Activated CD4-positive, alpha-beta T cell treated with anti-CD3 and anti-CD28 coated beads for 48 hours (primary cell): ENCODE measurements around the gene FASN.

Source experiments
- DNase-seq: peaks from one replicate; pipeline ENCODE4 v3.0.0-alpha.2; 2020

Gene FASN

DNA sequence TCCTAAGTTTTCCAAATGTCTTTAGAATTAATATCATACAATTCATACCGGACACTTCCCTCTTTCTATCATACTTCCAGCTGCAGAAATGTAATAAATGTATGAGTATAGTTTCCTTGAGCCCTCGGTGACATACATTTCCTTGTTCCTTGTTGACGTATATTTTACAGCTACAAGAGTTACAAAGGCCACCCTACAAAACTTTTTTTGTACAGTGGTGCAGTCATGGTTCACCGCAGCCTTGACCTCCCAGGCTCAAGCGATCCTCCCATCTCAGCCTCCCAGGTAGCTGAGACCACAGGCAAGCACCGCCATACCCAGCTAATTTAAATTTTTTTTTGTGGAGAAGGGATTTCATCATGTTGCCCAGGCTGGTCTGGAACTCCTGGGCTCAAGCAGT, 25.2 kb downstream of the FASN start:
- DNase-seq = no peak

DNA sequence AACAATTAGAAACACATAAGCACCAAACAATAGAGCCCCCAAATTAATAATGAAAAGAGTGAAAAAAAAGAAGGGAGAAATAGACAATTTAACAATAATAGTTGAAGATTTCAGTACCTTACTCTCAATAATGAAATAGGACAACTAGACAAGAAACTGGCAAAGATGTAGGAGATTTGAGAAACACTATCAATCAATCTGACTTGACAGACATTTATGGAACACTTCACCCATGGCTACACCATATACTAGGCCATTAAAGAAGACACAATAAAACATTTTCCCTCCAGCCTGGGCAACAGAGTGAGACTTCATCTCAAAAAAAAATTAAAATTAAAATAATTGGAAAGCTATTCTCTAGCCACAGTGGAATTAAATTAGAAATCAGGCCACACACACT, 27.4 kb downstream of the FASN start:
- DNase-seq = no peak

DNA sequence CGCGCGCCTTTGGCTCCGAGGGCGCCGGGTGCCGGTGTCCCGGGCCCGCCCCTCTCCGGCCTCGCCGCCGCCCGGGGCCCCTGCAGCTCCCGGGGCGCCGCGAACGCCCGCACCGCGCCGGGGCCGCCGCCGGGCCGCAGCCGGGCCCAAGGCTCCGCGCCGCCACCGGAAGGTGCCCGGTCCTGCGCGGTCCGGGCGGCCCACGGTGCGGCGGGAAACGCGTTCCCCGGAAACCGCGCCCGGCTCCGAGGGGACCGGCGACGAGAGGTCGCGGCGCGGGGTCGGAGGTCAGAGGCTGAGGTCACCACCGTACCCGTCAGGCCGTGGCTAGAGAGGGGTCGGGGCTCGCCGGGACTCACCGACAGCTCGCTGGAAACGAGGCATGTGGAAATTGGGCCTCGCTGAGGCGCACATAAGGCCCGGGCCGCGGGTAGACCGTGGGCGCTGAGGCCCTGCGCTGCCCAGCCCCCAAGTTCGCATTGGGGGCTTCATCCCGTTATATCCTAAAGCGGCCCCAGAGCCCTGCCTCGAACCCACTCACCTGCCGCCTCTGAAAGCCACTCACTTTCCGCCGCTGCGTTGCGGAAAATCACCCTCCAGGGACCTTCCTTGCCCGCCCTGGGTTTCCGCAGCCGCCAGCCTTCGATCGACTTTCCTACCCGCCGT, 32.3 kb downstream of the FASN start, which contains the start of gene DUS1L:
Gene DUS1L (minus strand): TSS at position 167 of the 666 bp plus-strand sequence. CDS start 745 bp downstream, outside the sequence.
- DNase-seq = peak; percentile 80

DNA sequence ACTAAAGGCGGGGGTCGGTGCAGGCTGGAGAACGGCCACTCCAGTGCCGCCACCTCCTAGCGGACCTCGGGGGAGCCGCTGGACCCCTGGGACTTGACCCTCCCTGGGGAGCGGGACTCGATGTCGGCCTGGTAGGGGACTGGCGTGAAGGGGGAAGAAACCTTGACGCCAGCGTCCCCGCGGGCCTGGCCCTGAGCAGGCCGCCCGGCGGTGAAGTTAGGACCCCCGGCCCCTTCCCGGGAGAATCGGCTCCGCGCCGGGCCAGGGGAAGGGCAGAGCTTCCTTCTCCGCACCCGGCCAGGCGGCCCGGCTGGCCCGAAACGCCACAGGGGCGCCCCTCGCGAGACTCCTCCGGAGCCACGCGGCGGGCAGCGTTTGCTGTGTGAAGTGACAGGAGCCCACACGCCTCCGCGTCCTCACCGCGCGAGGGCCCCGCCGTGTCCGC, 32.8 kb downstream of the FASN start:
- DNase-seq = peak; percentile 49

DNA sequence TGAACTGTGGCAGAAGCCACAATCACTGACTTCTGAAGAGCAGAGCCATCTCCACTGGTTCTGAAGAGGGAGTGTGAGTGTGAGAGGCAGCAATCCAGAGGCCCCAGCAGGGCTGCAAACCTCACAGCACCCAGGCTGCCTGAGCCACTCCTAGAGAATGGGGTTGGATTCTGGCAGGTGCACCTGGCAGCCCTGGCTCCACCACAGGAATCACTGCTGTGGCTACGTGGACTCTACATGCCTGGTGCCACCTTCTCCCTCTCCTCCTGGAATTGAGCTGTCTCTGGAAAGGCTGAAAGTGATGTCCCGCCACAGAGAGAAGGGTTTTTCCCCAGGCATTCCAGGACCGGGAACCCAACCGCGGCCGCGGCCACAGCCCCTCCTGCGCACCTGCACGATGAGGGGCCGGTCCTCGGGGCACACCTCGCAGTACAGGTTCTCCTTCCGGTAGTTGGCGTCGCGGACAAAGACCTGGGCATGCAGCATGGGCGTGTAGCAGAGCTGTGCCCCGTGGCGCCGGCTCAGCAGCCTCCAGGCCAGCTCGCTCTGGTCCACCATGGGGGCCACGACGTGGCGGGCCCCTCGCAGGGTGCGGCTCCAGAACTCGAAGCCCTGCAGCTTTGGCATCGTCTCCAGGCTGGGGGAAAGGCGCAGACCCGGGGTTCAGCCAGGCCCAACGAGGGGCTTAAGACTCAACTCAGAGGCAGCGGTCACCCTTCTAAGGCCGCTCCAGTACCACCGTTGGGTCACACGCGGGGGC, 33.4 kb downstream of the FASN start:
- DNase-seq = no peak

DNA sequence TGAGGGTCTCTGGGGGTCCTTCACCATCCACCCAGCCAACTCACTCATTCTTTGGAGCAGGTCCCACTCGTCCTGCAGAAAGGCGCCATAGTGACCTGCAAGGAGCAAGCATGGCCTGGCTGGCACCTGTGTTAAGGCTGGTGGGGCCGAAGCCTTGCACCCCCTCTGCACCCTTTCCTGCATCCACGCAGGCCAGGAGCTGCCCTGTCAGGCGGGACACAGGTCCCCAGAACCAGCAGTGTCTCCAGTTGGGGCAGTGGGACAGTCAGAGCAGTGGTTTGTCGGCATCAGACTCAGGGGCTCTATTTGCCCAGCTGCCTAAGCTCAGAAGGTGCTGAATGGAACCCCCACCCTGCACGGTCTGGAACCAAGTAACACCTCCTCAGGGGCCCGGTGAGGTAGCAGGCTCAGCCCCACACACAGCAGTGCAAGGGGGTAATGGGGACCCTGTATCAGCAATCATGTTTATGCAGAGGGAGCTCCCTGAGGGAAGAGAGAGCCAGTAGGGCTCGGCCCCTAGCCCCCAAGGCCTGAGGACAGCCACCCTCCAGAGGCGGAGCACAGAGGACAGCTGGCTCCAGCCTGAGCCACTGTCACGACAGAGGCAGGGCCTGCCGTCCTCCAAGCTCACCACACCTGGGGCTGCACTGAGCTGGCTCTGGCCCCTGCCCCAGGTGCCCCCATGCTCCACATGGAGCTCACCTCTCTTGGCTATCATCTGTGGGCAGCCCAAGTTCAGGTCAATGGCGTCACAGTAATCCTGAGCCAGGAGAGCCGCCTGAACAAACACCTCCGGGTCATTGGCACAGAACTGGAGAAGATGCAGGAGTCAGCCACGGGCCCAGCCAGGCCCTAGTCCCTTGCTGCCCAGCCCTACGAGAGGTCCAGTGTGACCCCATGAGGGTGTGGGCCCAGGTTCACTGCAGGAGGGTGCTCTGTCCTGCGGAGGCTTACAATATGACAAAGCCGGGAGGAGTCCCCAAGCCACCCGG, 34.3 kb downstream of the FASN start:
- DNase-seq = no peak

DNA sequence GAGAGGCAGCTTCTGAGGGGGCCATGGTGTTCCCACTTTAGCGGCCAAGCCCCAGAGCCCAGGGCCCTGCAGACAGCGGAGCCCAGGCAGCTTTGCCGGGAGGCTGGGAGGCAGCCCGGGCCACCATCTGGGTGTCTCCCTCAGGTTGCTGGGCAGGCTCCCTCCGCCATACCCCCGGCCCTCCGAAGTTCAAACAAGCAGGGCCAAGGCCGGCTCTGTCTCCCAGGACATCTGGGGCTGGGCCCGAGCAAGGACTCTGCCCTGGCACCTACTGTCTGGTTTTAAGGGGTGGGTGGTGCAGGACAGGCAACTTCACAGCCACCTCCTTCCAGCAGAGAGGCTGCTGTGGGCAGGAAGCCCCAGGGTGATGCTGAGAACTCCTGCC, 35.1 kb downstream of the FASN start:
- no peak for DNase-seq

DNA sequence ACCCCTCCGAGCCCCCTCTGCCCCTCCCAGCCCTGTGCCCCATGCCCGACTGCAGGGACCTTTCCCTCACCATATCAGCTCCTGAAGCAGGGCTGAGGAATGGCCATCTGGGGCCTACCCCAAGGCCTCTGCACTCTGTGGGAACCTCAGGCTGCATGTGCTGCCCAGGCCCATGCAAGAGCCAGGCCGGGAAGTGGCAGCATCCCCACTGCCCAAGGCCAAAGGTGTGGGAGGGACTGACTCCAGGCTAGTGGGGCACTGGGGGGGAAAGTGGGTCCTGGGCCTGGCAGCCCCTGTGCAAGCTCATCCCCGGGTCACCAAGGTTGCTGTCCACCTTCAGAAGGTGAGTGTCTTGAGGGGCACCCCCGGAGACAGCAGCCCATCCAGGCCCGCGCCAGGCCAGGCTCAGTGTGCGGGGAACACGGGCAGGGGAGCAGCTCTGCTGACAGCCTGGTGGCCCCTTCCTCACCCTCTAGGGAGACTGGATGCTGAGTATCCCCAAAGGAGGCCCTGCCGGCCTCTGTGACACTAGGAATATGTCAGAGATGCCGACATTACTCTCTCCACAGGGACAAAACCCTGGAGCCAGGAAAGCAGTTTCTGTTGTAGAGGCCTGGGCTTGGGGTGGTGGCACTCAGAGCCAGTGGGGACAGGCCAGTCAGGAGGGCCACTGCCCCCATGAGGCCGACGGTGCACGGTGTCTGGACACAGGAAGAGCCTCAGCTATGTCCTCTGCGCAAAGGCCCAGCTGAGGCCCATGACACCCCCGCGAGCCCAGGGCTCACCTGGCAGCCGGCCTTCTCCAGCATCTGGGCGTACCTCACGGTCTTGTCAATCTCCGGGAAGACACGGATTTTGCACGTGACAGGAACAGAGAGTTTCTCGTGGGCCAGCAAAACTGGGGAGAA, 35.7 kb downstream of the FASN start:
- no peak for DNase-seq

DNA sequence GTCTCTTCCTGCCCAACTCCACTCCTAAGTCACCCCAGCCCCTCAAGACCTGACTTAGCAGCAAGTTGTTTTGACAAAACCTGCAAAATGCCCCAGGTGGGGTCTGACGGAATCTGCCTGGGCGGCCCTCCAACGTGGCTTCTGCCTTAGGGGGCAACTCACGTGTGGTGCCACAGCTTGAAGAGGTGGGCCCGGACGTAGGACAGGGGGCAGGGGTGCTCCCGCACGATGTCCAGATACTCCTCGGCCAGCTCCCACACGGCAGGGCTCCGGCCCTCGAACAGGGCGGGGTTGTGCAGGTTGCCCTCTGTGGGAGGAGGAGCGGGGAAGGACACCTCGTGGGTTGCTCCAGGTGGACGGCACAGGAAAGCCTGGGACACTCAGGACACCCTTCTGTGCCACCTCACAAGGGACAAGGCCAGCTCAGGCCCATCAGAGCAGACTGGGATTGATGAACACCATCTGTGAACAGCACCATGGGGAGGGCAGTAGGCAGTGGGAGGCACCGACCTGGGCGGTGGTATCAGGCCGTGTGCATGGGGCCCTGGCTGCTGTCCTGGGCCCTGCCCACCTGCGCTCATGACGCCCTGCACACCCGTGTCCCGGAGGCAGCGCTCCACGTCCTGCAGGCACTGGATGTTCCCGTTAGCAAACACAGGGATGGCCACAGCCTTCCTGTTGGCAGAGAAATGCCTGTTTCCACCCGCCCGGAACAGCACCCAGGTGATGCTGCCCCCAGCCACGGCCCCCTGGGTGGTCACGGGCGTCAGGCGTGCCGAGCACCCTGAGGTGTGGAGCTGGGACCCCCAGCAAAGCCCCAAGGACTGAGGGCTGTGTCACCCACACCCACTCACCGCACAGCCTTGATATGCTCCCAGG, 36.8 kb downstream of the FASN start:
- DNase-seq = no peak

DNA sequence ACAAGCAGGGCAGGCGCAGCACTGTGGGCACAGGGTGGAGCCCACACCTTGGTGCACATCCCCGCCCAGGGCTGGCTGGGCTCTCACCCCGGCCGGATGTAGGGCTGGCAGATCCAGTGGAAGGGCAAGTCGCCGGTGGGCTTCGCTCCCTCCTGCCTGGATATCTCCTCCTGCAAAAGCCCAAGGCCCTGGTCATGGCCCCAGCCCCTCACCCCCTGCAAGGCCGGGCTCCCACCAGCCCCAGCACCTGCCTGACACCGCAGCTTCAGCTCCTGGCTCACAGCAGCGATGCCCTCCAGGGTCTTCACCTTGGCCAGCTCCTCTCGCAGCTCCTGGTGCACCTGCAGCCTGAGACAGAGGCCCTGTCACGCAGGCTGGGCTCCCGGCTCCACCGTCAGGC, 37.4 kb downstream of the FASN start:
- DNase-seq = no peak

DNA sequence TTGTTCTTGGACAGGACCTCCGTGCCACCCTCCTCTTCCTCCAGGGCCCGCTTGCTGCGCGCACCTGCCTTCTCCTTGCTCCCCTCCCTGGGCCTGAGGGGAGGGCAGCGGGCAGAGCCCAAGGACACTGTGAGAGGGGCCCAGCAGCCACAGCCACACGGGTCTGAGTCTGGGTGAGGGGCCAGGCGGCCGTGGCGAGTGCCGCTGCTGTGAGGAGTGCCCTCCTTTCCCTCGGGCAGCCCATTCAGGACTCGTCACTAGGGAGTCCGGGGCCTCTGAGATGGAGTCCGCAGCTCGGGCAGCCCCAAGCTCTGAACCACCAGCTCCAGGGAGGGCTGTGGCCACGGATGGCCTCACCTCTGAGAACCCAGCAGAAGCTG, 38.0 kb downstream of the FASN start:
- DNase-seq = no peak

DNA sequence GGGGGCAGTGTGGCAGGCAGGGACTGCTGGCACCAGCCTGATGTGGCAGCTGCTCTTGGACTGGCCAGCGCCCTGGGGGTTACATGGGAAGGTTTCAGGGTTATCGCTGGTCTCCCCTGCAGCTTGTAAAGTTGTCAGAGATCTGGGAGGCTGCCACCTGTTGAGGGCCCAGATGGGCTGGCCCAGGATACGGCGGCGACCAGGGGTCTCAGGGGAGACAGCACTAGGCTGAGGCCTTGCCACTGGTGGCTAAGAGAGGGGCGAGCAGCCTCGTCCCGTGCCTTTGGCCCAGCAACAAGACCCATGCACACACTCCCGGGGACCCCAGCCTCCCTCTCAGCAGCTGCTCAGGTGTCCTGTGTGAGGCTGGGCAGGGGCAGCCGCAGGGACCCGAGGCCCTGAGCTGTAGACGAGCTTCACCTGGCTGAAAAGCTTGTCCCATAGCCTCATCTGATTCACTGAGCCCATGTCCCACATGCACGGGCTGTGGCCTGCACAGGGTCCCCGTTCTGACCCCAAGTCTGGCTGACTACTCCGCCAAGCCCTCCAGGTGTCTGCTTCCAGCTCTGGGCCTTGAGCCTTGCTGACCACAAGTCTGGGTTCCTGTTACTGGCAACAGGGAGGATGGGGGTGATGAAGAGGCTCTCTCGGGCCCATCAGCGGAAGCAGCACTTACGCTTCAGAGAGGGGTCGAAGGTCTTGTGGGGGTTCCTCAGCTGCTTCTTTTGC, 38.6 kb downstream of the FASN start:
- no peak for DNase-seq

DNA sequence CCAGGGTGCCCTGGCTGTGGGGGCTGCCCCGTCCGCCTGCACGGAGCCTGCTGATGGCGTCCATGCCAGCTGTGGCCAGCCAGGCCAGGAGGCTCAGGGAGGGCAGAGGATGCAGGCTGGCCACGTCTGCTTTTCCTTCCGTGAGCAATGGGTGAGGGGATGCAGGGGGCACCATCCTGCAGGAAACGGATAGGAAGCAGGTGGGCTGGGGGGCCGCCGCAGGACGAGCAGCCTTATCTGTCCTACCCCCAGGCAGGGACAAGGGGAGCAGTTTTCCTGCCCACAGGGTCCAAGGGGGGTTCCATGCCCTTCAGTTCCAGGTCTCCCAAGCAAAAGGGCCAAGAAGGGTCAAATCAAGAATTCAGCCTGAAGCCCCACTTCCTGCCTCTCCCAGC, 39.2 kb downstream of the FASN start:
- no peak for DNase-seq

DNA sequence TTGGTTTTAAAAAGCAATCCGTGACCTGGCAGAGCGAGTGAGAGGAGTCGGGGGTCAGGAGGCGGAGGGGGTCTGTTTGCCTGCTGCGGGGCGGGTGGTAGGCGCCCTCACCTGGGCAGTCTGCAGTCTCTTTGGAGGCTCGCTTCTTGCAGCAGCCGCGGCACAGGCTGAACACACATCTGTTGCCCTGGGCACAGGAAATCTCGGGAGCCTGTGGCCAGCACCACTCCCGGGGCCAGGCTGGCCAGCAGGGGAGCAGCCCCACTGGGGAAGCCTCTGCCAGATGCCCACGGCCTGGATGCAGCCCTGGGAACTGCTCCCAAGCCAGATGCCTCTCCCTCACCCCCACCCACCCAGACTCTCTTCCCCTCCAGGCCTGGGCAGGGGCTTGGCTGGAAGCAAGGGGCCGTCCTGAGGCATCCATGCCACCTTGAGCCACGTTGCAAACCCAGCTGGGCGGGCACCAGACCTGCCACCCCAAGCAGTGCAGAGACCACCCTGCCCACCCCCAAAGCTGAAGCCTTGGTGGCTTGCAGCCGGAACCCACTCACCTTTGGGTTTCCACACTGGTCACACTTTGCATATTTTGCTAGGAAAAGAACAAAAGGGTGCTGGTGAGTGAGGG, 39.7 kb downstream of the FASN start:
- DNase-seq = no peak

DNA sequence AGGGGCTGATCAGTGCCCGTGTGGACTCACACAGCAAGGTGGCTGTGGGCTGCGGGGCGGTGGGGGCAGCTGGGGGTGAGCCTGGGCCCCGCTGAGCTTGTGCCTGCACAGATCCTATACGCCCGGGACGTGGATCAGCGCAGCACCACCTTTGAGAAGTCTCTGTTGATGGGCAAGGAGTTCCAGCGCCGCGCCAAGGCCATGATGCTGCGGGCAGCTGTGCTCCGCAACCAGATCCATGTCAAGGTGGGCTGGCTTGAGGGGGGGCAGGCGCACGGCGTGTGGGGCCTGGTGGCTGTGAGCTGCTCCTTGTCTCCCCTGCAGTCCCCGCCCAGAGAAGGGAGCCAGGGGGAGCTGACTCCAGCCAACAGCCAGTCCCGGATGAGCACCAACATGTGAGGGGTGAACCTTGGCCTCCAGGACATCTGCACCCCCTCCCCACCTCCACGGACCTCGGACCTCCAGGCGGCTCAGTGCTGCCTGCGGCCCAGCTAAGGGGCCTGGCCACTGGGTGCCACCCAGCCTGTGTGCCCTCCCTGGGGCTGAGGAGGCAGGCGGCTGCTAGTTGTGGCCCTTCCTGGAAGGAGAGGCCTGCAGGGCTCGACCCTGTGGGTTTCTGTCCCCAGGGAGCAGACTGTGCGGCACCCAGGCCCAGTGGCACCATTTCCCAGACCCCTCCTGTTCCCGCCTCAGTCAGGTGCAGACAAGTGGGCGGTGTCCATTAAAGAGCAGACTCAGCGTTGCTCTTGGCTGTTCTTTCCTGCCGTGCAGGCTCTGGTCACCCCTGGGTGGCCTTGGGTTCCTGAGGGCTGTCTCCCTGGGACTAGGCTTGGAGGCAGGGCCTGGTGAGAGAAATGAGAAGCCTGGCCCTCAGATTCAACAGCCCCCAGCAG, 41.1 kb downstream of the FASN start:
- DNase-seq = no peak

DNA sequence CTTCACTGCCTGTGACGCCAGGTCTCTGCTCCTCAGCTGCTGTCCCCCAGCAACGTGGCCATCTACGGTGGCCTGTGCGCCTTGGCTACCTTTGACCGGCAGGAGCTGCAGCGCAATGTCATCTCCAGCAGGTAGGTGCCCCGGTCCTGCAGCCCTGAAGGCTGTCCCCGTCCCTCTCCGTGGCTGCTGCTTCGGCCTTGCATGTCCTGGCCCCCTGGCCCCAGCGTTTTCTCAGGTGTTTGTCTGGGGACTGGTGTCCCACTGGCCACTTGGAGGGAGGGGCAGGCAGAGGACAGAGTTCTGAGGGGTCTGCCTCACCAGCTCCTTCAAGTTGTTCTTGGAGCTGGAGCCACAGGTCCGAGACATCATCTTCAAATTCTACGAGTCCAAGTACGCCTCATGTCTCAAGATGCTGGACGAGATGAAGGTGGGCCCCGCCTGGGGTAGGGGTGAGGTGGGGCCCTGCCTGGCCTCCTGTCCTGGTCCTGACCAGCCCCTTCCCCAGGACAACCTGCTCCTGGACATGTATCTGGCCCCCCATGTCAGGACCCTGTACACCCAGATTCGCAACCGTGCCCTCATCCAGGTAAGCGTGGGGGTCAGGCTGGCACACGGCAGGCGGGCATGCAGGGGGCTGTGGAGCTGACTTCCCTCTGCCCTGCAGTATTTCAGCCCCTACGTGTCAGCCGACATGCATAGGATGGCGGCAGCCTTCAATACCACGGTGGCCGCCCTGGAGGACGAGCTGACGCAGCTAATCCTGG, 41.9 kb downstream of the FASN start:
- no peak for DNase-seq

DNA sequence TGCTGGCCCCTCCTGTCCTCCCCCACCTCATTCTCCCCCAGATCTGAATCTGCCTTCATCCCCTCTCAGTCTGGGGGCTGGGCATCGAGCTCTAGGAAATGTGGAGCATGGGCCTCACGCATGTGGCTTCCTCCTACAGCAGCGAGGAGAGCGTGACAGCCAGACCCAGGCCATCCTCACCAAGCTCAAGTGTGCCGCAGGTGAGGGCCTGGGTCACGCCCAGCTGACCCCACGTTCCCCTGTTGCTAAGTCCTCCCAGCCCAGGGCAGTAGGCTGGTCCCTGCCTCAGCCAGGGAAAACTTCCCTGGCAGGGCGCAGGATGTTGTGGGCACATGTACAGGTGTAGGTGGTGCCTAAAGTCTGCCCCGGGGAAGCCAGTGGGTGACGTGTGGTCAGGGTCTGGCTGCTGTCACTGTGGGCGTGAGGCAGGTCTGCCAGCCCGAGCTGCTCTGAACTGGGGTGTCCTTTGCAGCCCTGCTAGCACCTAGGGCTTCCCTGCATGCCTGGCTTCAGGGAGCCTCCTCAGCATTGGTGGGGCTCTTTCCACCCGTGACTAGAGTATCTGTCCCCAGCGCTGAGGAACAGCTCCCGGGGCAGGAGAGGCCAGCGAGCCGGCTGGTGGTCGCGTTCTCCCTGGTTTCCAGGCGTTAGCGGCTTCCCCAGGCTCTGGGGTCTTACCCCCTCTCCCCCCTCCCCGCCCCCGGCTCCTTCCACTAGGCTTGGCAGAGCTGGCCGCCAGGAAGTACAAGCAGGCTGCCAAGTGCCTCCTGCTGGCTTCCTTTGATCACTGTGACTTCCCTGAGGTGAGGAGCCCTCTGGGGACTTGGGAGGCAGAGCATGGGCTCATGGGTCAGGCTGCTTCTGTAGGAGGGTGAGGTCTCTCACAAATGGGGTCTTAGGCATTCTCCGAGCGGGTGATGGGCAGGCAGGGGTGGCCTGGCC, 42.7 kb downstream of the FASN start:
- DNase-seq = no peak
